GM23338 (cell line): ENCODE results near the gene RPS6KC1.

Experiments
- CREB1 ChIP-seq: fragments of 250-450 bp; sonication (Bioruptor Pico); IDR thresholded peaks from 2 replicates; pipeline ENCODE4 v1.5.0; 2020; ENCODE audit warnings: low read depth, mild to moderate bottlenecking, moderate library complexity
- EZH2 ChIP-seq: fragments of 200-600 bp; sonication (generic); IDR thresholded peaks from one replicate; pipeline ENCODE4 v1.8.0; 2017; ENCODE audit warnings: antibody characterized with exemption, mild to moderate bottlenecking, low read depth; ENCODE audit not compliant: unreplicated experiment
- EZH2phosphoT487 ChIP-seq: fragments of 200-600 bp; sonication (generic); IDR thresholded peaks from one replicate; pipeline ENCODE4 v1.8.1; 2018; ENCODE audit warnings: antibody characterized with exemption; ENCODE audit not compliant: unreplicated experiment
- JUNB ChIP-seq: IDR thresholded peaks from one replicate; pipeline ENCODE4 v1.6.1; 2016; ENCODE audit warnings: antibody characterized with exemption; ENCODE audit not compliant: unreplicated experiment
- POLR2AphosphoS5 ChIP-seq: IDR thresholded peaks from 2 replicates; pipeline ENCODE4 v1.6.1; 2016; ENCODE audit warnings: antibody characterized with exemption, low read depth
- REST ChIP-seq: IDR thresholded peaks from one replicate; pipeline ENCODE4 v1.6.1; 2018; ENCODE audit warnings: antibody characterized with exemption; ENCODE audit not compliant: unreplicated experiment
- ZNF114 ChIP-seq: fragments of 250-450 bp; sonication (Bioruptor Pico); IDR thresholded peaks from 2 replicates; pipeline ENCODE4 v1.5.0; 2020; ENCODE audit warnings: mild to moderate bottlenecking, moderate library complexity
- TF ChIP-seq, protein P1 (sequence below), 2 experiments: fragments of 200-600 bp in 1 of 2; sonication (generic) in 1 of 2; conservative IDR thresholded peaks; 2 replicates each; pipeline versions ENCODE4 v1.5.1 to v1.6.1; 2016 to 2017; ENCODE audit warnings: antibody characterized with exemption in 2 of 2, low read depth in 2 of 2, mild to moderate bottlenecking in 2 of 2, moderate library complexity in 1 of 2

- TF ChIP-seq, protein P1, sequence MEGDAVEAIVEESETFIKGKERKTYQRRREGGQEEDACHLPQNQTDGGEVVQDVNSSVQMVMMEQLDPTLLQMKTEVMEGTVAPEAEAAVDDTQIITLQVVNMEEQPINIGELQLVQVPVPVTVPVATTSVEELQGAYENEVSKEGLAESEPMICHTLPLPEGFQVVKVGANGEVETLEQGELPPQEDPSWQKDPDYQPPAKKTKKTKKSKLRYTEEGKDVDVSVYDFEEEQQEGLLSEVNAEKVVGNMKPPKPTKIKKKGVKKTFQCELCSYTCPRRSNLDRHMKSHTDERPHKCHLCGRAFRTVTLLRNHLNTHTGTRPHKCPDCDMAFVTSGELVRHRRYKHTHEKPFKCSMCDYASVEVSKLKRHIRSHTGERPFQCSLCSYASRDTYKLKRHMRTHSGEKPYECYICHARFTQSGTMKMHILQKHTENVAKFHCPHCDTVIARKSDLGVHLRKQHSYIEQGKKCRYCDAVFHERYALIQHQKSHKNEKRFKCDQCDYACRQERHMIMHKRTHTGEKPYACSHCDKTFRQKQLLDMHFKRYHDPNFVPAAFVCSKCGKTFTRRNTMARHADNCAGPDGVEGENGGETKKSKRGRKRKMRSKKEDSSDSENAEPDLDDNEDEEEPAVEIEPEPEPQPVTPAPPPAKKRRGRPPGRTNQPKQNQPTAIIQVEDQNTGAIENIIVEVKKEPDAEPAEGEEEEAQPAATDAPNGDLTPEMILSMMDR (conservative IDR thresholded peaks at IDR 0.05; ENCODE audit: low read depth in 2 of 2) = no peak
- TF ChIP-seq POLR2AphosphoS5 = no peak
- no peak for TF ChIP-seq EZH2
- TF ChIP-seq ZNF114 (CRISPR knock-in tag) = no peak
- no peak for TF ChIP-seq EZH2phosphoT487
- TF ChIP-seq REST = no peak
- no peak for TF ChIP-seq CREB1
- no peak for TF ChIP-seq JUNB
Measured at GRCh38 chr1:213066363-213066762, 15.3 kb downstream of the RPS6KC1 start.
